Activated T-cell treated with anti-CD3 and anti-CD28 coated beads, Interleukin-2, amount 50 U/mL, for 24 hours (primary cell): ENCODE data around the gene IL34.

Source experiments
- DNase-seq: peaks from one replicate; pipeline ENCODE4 v3.0.0-alpha.2; 2020
- H3K27ac Mint-ChIP-seq: 2 replicates; pipeline ENCODE4 v1.8.0; 2020; ENCODE audit warnings: mild to moderate bottlenecking, mixed read lengths
- H3K27me3 Mint-ChIP-seq: 2 replicates; pipeline ENCODE4 v1.8.0; 2020; ENCODE audit warnings: mixed read lengths
- H3K36me3 Mint-ChIP-seq: 2 replicates; pipeline ENCODE4 v1.8.0; 2020; ENCODE audit warnings: low read depth, mixed read lengths
- H3K4me1 Mint-ChIP-seq: 2 replicates; pipeline ENCODE4 v1.8.0; 2020; ENCODE audit warnings: low read depth, mixed read lengths
- H3K4me3 Mint-ChIP-seq: 2 replicates; pipeline ENCODE4 v1.8.0; 2020; ENCODE audit warnings: mild to moderate bottlenecking, moderate library complexity, mixed read lengths
- H3K9me3 Mint-ChIP-seq: 2 replicates; pipeline ENCODE4 v1.8.0; 2020; ENCODE audit warnings: mixed read lengths

Gene IL34

DNA sequence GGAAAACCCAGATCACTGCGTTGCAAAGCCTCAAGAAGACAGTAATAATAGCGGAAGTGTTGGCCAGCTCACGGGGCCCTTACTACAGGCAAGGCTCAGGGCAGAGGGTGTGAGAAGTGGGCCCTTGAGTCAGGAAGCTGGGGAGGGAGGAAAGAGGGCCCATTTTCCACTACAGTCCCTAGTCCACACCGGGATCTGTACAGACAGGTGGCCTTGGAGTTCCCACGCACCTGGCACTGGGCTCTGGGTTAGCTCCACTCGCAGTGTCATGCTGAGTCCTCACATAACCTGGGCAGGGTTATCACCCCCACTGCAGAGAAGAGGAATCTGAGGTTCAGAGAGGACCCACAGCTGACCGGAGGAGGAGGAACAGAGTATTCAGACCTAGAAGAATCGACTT lies 56.3 kb downstream of the IL34 start:
- no peak for DNase-seq
- Mint-ChIP-seq H3K4me1 (peaks cover 7% of the 10 kb centered on the region), H3K4me3 (no peak overlapping the region), H3K27ac (no peak overlapping the region), H3K27me3 (no peaks in the 10 kb centered on the region), H3K9me3 (no peaks in the 10 kb centered on the region), H3K36me3 (peaks cover 24% of the 10 kb centered on the region)

DNA sequence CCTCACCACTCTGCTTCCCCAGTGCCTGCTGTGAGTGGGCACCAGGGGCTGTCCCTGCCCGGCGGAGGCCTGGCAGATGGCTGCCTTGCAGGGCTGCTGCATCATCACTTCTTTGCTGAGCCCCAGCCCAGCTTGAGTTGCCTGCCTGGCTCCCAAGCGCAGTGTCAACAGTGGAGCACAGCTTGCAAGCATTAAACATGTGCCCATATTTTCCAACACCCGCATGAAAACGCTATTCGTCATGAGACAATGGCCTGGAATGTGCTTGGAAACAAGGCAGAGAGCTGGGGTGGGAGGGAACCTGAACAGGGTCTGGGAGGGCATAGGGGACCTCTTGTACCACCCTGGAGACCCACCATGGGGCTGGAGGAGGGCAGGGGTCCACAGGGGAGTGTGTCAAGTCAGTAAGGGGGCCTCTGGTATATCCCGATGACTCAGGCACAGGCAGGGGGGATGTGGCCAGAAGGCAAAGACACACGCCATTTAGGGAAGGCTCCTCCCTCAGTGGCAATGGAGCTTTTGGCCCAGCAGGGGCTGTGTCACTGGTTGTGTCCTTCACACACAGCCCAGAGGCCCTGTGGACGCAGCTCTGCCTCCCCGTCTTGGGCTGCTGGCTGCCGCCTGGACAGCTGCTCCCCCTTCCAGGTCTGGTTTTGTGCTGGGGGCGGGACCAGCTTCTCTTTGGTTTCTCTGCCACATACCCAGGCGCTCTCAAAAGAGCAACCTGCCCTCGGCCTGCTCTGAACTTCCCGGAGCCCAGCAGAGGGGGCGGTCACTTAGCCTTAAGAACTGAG lies 56.9 kb downstream of the IL34 start:
- Mint-ChIP-seq H3K4me1 (peaks cover 3% of the 10 kb centered on the region), H3K27ac (no peak overlapping the region), H3K9me3 (no peaks in the 10 kb centered on the region), H3K36me3 (peaks cover 23% of the 10 kb centered on the region), H3K4me3 (no peak overlapping the region), H3K27me3 (no peaks in the 10 kb centered on the region)
- DNase-seq, result no peak

DNA sequence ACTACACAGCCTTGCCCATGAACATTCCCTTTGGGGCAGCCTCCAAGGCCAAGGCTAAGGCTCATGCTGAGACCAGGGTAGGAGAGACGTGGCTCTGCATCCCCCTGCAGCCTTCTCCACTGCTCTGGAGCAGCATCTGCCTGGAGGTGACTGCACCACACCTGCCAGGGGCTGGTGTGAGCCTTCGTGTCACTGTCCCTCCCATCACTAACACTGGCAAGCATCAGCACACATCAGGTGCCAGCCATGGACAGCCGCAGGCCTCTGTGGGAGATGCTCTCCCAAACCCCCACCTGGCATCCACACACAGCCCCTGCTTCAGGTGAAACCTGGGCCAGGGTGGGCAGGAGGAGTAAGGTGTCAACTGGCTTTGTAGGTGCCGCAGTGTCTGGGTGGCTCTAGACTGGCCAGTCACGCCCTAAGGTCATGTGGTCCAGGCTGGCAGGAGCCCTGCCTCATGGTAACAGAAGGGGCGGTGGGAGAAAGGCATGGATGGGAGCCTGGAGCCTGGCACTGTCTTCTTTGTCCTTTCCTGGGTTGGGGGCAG lies 57.5 kb downstream of the IL34 start:
- Mint-ChIP-seq H3K27ac (no peak overlapping the region), H3K36me3 (peaks cover 24% of the 10 kb centered on the region), H3K9me3 (no peaks in the 10 kb centered on the region), H3K4me1 (peaks cover 3% of the 10 kb centered on the region), H3K4me3 (no peak overlapping the region), H3K27me3 (no peaks in the 10 kb centered on the region)
- no peak for DNase-seq

DNA sequence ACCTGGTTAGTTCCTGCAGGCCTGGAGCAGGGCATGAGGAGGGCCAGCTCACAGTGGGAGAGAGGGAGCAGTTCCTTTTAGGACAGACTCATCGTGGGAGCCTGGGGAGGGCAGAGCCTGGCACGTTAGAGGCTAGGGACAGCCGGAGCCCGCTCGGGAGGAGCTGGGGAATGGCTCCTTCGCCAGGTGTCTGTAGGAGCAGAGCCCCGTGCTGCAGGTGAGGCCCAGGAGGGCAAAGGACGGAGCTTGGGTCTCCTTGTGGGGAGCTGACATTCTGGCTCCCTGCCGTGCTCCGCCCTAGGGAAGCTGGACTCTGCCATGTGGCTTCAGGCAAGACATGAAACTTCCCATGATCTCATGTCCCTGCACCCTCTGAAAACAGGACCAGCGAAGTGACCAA lies 58.2 kb downstream of the IL34 start:
- peaks cover 19% of the 10 kb centered on the region for H3K36me3 Mint-ChIP-seq
- no peaks in the 10 kb centered on the region for H3K4me1 Mint-ChIP-seq
- H3K4me3 Mint-ChIP-seq, result no peak overlapping the region
- no peaks in the 10 kb centered on the region for H3K27me3 Mint-ChIP-seq
- no peaks in the 10 kb centered on the region for H3K9me3 Mint-ChIP-seq
- H3K27ac Mint-ChIP-seq, result no peak overlapping the region
- DNase-seq, result no peak

DNA sequence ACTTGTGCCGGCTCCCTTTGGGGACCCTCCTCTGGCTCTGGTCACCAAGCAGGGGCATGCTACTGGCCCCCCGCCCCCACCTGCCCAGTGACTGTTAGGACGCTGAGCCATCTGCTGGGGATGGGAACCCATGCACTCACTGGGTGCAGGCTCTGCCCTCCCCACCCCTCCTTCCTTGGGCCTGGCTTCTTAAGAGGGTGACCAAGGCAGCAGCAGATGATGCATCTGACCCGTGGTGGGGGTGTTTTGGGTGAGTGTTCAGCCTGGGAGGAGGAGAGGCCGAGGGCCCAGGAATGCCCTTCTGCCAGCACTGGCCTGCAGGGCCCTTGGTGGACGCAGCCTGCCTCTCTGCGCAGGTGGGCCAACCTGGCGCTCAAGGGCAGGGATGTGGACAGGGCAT lies 58.7 kb downstream of the IL34 start:
- H3K27ac Mint-ChIP-seq, result no peak overlapping the region
- DNase-seq, result no peak
- no peaks in the 10 kb centered on the region for H3K27me3 Mint-ChIP-seq
- H3K9me3 Mint-ChIP-seq, result no peaks in the 10 kb centered on the region
- no peaks in the 10 kb centered on the region for H3K4me1 Mint-ChIP-seq
- no peak overlapping the region for H3K4me3 Mint-ChIP-seq
- peaks cover 14% of the 10 kb centered on the region for H3K36me3 Mint-ChIP-seq

DNA sequence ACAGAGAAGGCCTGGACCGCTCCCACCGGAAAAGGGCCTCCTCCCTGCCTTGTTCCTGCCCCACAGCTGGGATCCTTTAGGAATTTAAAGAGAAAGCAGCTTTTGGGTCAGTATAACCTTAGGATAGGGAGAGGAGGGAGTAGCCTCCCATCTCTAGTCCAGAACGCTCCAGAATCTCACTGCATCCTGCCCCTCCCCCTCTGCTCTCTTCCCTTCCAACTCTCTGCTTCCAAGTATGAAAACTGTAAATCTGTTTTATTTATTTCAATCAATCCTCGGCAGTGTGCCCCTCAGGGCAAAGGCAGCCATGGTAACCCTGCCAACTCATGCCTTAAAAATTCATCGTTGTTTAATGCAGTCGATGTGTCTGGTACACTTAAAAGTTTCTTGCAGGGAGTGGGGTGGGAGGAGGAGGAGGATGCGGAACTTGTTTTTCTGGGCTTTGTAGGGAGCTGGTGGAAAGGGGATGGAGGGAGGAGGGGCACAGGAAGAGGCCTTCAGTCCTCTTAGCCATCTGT lies 60.6 kb downstream of the IL34 start:
- H3K36me3 Mint-ChIP-seq, result peaks cover 26% of the 10 kb centered on the region
- no peaks in the 10 kb centered on the region for H3K27me3 Mint-ChIP-seq
- no peak overlapping the region for H3K27ac Mint-ChIP-seq
- no peaks in the 10 kb centered on the region for H3K9me3 Mint-ChIP-seq
- no peak for DNase-seq
- peaks cover 2% of the 10 kb centered on the region for H3K4me1 Mint-ChIP-seq
- no peak overlapping the region for H3K4me3 Mint-ChIP-seq

DNA sequence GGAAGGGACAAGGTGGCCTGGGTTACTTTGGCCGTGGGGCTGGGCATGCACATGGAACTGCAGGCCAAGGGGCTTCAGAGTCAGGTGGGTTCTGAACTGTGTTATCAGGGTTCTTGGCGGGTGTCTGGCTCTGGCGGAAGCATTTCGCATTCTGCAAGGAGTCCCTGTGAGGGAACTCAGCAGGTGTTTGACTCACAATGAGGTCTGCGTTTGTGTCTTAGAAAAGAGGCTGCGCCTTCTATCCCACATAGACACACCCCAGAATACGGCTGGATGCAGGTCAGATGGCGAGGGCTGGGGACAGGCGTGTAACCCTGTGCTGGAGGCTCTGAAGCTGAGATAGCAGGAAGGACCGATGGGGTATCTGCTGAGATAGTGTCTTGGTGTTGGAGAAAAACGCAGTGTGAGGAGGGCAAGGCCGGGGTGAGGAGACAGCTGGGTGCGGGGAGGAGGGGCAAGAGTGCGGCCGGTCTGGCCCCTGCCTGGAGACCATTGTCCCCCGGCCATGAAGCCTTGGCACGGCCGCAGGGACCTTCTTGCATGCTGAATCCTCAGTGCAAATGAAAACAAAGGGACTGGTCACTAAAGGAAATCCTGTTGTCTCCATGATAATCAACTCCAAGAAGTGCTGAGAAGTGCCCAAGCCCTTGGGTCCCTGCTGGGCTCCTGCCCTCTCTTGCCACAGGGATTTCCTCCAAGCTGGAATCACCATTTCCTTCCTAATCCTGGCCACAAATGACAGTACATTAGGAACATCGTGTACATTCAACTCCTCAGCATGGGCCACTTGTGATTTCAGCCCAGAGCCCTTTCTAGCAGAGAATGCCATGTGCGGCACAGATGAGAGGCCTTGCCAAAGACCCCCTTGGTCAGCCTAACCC lies 62.2 kb downstream of the IL34 start:
- H3K27ac Mint-ChIP-seq, result no peak overlapping the region
- peaks cover 2% of the 10 kb centered on the region for H3K4me1 Mint-ChIP-seq
- no peaks in the 10 kb centered on the region for H3K9me3 Mint-ChIP-seq
- DNase-seq, result no peak
- peaks cover 33% of the 10 kb centered on the region for H3K36me3 Mint-ChIP-seq
- H3K4me3 Mint-ChIP-seq, result no peak overlapping the region
- no peaks in the 10 kb centered on the region for H3K27me3 Mint-ChIP-seq

DNA sequence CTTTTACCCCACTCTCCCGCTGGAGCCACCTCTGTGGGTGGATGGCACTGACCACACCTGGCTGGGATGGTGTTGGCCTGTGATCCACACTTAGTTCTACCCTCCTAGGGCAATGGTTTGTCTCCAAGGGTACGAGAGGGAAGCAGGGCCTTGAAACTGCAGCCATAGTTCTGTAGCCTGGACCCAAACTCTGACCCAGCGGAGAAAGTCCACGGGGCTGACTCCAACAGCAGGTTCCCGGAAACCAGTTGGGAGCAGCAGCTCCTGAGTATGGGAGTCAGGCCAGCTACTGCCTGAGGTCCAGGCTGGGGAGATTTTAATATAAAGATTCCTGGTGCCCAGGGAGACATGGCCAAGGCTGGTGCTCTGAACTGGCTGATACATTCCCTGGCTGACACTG lies 63.1 kb downstream of the IL34 start:
- H3K27me3 Mint-ChIP-seq, result no peaks in the 10 kb centered on the region
- no peak overlapping the region for H3K4me3 Mint-ChIP-seq
- H3K4me1 Mint-ChIP-seq, result peaks cover 2% of the 10 kb centered on the region
- no peak for DNase-seq
- H3K27ac Mint-ChIP-seq, result no peak overlapping the region
- peaks cover 33% of the 10 kb centered on the region for H3K36me3 Mint-ChIP-seq
- no peaks in the 10 kb centered on the region for H3K9me3 Mint-ChIP-seq

DNA sequence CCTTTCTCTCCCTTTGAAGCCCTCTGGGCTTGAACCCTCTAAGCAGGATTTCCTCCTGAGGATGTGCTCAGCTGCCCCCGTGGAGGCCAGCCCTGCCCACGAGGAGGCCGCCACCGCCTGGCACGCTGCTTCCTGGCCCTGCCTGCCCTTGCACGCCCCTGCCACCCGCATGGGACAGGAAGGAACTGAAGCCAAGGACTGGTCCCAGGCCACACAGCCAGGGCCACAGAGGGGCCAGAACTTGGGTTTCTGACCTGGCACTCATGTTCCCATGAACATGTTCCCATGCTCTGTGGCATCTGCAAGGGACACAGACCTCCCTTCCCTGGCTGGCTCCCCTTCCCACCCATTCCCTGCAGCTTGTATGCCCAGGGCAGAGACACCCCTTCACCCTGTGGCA lies 63.6 kb downstream of the IL34 start:
- DNase-seq, result no peak
- H3K27ac Mint-ChIP-seq, result no peak overlapping the region
- no peak overlapping the region for H3K4me3 Mint-ChIP-seq
- H3K27me3 Mint-ChIP-seq, result no peaks in the 10 kb centered on the region
- peaks cover 2% of the 10 kb centered on the region for H3K4me1 Mint-ChIP-seq
- H3K9me3 Mint-ChIP-seq, result no peaks in the 10 kb centered on the region
- H3K36me3 Mint-ChIP-seq, result peaks cover 34% of the 10 kb centered on the region
